ENCODE results near the gene PPFIA2. TPM values are rescaled to one million over a fixed set of nuclear protein-coding genes. Genes with fewer than 3 reads are reported as not detected.
A peak's percentile ranks its signal among the peaks of the same experiment; 100 is the strongest.
"Not testable (repeated sequence)": the region's sequence is repeated elsewhere in the genome, so short reads cannot be mapped to it uniquely, and the experiment has no call there.

PPFIA2 gene
- total RNA-seq, 1 donor from 2014 or later = 29.5 TPM

DNA sequence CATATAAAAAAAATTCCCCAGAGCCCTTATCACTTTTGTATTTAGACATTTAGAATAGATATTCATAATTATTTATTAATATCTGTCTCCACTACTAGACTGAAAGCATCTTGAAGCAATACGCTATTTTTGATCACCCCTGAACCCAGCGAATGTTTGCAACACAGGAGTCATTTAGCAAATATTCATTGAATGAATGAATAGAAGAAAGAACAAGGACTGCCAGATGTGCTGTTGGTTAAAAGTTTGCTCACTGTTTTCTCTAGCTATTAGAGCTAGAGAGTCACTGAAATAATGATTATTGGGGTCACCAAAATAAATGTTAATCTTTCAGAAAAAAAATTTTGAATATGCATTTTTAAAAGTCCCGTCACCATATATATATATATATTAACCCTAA, 506.9 kb downstream of the PPFIA2 start:
- no peak for DNase-seq (ENCODE audit: low spot score)
- intact Hi-C loops (cut with DNase I) = no loop called here
- ATAC-seq = peak; percentile 53

DNA sequence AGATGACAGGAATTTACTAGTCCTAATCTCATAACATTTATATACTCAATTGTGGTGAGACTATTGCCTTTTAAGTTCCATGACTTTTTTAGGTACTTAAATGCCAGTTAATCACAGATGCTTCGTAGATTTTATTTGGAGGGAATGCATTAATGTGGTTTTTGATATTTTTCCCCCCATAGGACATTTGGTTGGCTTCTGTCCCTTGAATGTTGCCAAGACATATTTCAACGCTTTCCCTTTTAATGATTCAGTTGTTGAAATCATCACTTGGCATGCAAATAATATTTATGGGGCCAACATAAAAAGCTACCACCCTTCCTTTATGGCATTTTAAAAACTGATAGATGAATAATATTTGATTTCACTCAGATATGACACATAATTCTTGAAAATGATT, 509.2 kb downstream of the PPFIA2 start:
- intact Hi-C loops (cut with DNase I) = no loop called here
- DNase-seq (ENCODE audit: low spot score) (no peak), ATAC-seq (no peak)

DNA sequence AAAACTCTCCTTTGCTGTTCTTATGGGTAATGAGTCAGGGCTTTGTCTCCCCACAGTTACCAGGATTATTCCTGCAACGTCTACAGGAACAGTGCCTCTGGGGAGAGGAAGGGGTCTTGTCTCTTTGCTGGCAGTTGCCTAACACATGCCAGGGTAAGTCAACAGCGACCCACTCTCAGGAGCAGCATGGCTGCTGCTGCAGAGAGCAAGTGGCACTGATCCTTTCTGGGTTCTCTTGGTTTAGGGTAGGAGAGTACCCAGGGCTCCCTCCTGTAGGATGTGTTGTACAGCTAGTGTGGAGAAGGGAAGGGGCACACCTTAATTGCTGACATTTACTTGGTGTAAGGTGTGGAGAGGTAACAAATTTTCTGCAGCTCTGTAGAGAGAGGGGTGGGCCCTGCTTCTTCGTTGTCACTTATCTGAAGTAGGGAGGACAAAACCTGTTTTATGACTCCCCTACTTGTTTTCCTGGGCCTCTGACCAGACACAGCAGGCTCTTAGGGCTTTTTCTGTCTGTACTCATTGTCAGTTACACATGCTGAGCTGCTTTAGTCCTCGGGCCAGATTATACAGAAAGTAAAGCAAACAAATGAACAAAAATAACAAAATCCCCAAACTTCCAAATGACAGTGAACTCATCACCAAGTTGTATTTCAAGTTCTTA, 513.1 kb downstream of the PPFIA2 start:
- DNase-seq (ENCODE audit: low spot score) (no peak), ATAC-seq (peak; percentile 71)
- intact Hi-C loops (cut with DNase I) = no loop called here

DNA sequence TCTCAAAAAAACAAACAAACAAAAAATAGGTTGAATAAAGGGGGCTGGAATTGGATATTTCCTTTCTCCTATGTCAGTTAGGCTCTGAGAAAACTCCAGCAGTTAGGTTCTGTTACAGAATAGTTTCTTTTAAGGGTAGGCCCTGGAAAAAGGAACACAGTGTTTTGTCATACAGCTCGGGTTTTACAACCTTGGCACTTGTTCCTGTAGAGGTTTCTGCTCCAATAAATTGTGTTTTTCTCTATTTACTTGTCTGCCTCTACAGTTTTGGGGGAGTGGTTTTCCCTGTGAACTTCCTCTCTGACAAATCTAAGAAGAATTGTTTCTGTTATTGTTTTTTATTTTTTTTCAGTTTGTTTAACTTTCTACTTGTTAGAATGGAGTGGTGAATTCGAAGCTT, 513.7 kb downstream of the PPFIA2 start:
- peak; percentile 92 for ATAC-seq
- no peak for DNase-seq (ENCODE audit: low spot score)
- intact Hi-C loops (cut with DNase I) = no loop called here

DNA sequence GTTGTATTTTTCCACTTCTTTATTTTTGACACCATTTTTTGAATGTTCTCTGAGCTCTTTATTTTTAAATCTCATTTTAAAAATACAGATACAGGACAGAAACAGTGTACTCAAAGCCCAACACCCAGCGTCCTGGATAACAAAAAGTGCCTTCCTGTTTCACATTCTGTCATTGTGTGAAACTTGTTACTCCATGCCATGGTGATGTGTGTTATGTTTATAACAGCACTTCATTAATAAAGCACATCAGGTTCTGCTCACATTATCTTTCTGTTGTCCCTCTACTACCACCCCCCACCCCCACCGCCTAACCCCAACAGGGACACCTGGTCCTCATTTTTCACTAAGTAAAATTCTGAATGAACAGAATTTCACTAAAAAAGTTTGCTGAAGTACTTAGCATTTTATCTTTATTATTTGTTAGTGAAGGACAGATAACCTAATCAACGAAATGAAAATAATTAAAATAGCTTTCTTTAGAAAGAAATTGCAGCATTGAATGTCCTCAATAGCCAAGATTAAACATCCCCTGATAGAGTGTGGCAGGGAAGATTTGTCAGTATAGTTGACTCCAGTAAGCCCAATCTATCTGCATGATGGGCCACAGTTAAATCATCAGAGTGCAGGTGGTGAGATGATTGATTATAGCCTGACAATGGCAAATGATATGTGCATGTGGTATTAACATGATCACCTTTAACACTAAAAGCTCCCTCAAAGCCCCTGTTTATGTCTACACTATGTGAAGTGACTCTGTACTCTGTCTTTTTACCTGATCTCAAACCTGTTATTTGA, 527.4 kb downstream of the PPFIA2 start:
- DNase-seq (ENCODE audit: low spot score) = no peak
- no peak for ATAC-seq
- intact Hi-C loops (cut with DNase I) = no loop called here

DNA sequence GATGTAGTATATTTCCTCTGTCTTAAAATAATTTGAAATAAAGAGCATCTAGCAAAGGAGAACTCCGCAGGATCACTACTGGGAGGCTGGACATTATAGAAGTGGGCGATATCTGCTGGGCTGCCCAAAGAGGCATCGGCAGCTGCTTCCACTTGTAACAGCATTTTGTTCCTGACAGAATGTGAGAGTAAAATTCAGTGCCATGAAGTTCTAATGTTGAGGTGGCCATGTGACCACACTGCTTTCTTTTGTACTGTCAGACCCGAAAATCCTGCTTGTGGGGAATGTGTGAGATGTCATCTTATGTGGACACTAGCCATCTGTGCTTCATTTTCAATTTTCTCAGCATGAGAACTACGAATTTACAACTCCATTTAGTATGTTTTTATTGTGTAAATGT, 529.4 kb downstream of the PPFIA2 start:
- intact Hi-C loops (cut with DNase I) = no loop called here
- DNase-seq (ENCODE audit: low spot score) = no peak
- no peak for ATAC-seq

DNA sequence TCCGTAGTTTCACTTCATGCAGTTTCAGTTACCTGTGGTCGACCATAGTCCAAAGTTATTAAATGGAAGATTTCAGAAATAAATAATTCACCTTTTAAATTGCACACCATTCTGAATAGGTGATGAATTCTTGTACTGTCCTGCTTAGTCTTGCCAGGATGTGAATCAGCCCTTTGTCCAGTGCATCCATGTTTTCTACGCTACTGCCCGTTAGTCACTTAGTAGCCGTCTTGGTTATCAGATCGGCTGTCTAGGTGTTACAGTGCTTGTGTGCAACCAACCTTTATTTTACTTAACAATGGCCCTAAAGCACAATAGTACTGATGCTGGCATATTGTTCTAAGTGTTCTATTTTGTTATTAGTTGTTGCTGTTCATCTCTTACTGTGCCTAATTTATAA, 534.5 kb downstream of the PPFIA2 start:
- intact Hi-C loops (cut with DNase I) = no loop called here
- ATAC-seq = no peak
- DNase-seq (ENCODE audit: low spot score) = no peak

DNA sequence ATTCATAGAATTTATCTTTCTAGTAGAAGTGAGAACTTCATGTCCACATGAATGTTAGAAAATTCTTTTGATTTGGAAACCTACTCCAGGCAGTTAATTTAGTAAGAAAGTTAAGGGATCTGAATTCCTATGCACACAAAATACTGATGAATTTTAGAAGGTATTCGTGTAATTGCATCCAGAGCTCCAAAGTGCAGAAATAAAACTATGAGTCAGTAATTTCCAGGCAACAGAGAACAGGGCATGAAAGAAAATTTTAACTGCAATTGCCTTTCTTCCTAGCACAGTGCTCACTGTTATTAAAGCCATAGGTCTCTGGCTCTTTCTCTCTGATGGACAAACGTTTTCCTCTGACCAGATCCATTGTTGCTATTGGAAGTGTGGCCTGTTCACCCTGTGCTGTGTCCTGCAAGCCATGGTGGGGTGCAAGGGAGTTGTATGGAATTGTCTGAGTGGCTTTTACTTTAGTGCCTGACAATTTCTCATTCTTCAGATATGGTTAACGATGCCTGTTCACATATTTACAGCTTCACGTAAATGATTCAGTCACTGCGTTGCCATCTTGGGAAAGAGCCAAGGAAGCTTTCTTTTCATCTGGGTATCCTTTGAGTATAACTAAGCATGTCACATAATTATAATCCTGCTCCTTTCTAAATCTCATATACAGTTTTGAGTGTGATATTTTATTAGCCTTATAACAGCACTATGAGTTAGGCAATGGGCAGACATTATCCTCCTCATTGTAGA, 536.1 kb downstream of the PPFIA2 start:
- DNase-seq (ENCODE audit: low spot score) (no peak), ATAC-seq (no peak)
- intact Hi-C loops (cut with DNase I) = no loop called here

DNA sequence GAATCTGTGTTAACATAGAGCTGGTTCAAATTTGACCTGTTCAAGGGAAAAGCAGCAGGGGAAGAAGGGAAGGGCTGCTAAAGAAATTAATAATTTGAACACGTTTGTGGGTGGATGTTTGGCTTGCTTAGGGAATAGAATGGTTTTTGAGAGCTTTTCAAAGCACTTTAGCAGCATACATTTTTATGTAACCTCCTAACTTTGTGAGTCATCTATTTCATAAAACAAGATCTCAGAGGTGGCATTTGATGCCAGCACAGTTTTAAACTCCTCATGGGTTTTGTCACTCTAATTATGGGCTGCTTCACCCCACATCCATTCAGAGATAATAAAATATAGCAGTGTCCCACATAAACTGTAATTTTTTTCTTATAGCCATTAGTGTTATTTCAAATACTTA, 537.5 kb downstream of the PPFIA2 start:
- ATAC-seq (no peak), DNase-seq (ENCODE audit: low spot score) (no peak)
- intact Hi-C loops (cut with DNase I) = no loop called here

DNA sequence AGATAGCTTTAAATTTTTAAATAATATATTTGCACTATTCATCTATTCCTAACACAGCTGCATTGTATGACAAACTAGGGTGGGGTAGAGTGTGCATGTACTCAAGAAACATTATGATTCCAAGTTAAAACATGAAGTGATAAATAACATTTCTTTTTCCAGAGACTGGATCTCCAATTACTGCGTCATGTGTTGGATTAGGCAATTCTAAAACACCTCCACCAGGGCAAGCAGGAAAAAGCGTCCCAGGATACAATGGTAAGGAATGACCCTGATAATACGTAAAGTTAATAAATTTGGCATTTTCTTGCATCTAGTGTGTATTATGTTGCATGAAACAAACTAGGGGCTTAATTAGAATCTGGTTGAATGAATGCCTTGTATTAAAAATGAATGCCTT, 542.4 kb downstream of the PPFIA2 start:
- ATAC-seq (no peak), DNase-seq (ENCODE audit: low spot score) (no peak)
- intact Hi-C loops (cut with DNase I) = no loop called here

DNA sequence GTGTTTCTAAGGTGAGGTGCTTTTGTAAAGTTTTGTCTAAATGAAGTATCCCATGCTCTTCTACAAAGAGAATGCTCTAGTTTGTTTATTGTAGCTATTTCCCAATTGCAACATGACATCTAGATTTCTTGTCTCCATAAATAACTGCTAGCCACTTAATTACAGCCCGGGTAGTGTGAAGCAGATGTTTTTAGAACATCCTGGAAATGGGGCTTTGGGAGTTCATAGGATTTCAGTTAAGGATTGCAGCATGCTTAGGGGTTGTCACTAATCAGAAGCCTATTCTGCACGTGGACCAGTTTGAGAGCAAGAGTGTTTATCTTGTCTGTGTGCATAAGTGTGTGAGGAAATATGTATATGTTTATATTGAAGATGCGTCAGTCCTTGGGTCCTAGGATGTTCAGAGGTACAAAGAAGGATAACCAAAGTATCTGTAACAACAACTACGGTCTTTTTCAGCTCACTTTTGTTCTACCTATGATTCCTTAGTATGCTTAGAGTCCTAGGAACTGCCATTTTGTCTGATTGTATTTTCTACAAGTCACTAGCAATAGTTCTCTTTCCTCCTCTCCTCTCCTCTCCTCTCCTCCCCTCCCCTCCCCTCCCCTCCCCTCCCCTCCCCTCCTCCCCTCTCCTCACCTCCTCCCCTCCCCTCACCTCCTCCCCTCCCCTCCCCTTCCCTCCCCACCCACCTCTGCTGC, 546.0 kb downstream of the PPFIA2 start:
- DNase-seq (ENCODE audit: low spot score) = no peak
- ATAC-seq = peak; percentile 53
- intact Hi-C loops (cut with DNase I) = no loop called here

DNA sequence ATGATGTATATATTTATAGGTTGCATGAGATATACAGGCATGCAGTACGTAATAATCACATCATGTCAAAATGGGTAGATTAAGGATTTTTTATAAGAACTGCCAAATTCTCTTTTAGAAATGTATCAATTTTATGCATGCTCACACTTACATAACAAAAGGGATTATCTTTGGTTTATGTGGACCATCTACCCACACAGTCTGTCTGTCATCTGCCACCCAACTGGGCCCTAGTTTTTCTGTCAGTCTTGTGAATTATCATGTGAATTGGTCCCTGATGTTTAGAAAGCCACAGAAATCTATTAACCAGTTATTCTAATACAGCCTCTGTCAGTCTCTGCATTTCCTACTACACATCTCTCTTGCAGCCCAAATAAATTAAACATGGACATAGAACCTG, 547.8 kb downstream of the PPFIA2 start:
- intact Hi-C loops (cut with DNase I) = no loop called here
- no peak for ATAC-seq
- no peak for DNase-seq (ENCODE audit: low spot score)

DNA sequence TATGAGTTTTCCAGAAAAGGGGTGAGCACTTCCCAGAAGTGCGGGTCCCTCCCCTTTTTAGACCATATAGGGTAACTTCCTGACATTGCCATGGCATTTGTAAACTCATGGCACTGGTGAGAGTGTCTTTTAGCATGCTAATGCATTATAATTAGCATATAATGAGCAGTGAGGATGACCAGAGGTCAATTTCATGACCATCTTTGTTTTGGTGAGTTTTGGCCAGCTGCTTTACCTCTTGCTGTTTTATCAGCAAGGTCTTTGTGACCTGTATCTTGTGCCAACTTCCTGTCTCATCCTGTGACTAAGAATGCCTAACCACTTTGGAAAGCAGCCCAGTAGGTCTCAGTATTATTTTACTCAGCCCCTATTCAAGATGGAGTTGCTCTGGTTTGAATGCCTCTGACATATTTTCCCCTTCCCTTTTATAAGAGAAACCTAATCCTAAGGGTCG, 549.4 kb downstream of the PPFIA2 start:
- ATAC-seq; DNase-seq (ENCODE audit: low spot score); intact Hi-C loops (cut with DNase I): not testable (repeated sequence)

DNA sequence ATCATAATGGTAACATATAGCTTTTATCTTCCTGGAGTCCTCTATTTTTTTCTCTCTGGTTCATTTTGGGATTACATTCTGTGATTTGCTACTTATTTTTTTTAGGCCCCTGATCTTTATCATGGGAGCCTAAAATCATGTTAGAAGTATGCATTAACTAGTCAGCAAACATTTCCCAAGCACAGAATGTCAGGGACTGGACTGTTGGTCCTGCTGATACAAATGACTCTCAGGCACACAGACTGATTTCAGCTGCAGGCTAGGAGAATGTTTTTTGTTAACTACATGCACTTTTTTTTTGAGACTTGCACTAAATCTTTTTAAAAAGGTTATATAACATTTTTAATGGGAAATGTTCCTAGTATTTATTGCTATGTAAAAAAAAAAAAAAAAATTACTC, 550.1 kb downstream of the PPFIA2 start:
- no peak for DNase-seq (ENCODE audit: low spot score)
- ATAC-seq = no peak
- intact Hi-C loops (cut with DNase I) = no loop called here

DNA sequence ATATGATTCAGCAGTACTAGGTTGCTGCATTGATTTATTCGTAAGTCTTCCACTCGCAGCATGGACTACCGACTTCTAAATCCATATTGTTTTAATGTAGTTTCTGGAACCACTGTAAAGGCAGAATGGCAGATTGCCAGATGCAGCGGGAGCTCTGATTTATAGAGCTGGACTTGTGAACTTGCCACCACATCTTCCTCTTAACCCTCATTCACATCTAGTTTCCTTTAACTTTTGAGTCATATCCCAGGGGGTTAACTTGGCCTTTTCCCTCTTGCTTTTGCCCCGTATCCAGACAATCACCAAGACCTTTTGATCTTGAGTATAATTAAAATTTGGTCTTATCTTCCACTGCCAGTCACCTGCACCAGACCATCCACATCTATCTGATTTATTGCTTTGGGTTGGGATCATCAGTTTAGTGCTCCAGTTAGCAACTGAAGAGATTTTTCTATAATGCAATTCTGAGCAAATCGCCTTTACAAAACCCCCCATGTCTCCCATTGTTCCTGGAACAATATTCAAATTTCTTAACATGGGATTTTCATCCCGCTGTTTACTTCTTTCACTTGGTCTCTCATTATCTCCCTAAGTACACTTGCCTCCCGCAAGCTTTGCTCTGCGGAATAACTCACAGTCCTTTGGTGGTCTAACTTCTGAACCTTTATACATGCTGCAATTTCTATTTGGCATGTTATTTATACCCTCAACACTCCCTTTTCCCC, 550.8 kb downstream of the PPFIA2 start:
- intact Hi-C loops (cut with DNase I) = no loop called here
- DNase-seq (ENCODE audit: low spot score) (no peak), ATAC-seq (no peak)

All from sciatic nerve (tissue), 2 donors.